ENCODE measurements around the gene MOCOS. TPM values are rescaled to one million over a fixed set of nuclear protein-coding genes. Genes with fewer than 3 reads are reported as not detected.

The MOCOS gene
- total RNA-seq, 1 experiment from 2014 or later = 5.1 TPM

- Histone ChIP-seq H3K27ac (ENCODE audit: low read length) (no peak overlapping the region), H3K4me1 (ENCODE audit: insufficient read depth, low read length) (peaks cover 43% of the 10 kb centered on the region), H4K20me1 (ENCODE audit: low read length) (0 out of 2 replicates have a peak, but pooled peaks cover under 1% of the 10 kb centered on the region), H3K79me2 (ENCODE audit: low read length) (peaks cover 85% of the 10 kb centered on the region), H3K9ac (ENCODE audit: low read length) (no peak overlapping the region), H3K9me2 (replicated peaks; ENCODE audit: low read length) (no peaks in the 10 kb centered on the region), H3K27me3 (ENCODE audit: low read length) (no peaks in the 10 kb centered on the region), H3K4me2 (ENCODE audit: low read length) (no peak overlapping the region), H3K36me3 (ENCODE audit: low read depth, low read length) (no peaks in the 10 kb centered on the region), H2AFZ (ENCODE audit: low read length) (no peak overlapping the region), H3K4me3 (ENCODE audit: low read length) (no peak overlapping the region), H3F3A (ENCODE audit: low read length, unreplicated experiment) (no peaks in the 10 kb centered on the region), H3K9me3 (ENCODE audit: low read length) (no peaks in the 10 kb centered on the region)
- ATAC-seq (no peak), DNase-seq (no peak)
- no peak for TF ChIP-seq EZH2phosphoT487 (IDR thresholded peaks at IDR 0.05; ENCODE audit: borderline replicate concordance, low read length)
- TF ChIP-seq EZH2 (IDR thresholded peaks at IDR 0.05; ENCODE audit: low read length, unreplicated experiment) = no peak
- no peak for TF ChIP-seq CTCF (conservative IDR thresholded peaks at IDR 0.05; ENCODE audit: low read depth, low read length)
- ChIA-PET POLR2A (ENCODE audit: unreplicated experiment) (no interaction called here), CTCF (no interaction called here)
- no TSS peak for BruUV-seq (replicated peaks)
- intact Hi-C loops (cut with micrococcal nuclease) = loop anchor here (5.0 kb wide), 1 partner anchor 48 kb away; no protein-coding TSS in a partner anchor
Measured at GRCh38 chr18:36304723-36305122, 117.4 kb downstream of the MOCOS start.

GRCh38 chr18:36305375-36305774, 118.1 kb downstream of the MOCOS start:
- H3K27ac ChIP-seq (ENCODE audit: low read length) = no peak overlapping the region
- intact Hi-C loops (cut with micrococcal nuclease) = loop anchor here (5.0 kb wide), 1 partner anchor 47 kb away; no protein-coding TSS in a partner anchor
- no peaks in the 10 kb centered on the region for H3F3A ChIP-seq (ENCODE audit: low read length, unreplicated experiment)
- DNase-seq = no peak
- CTCF ChIA-PET = no interaction called here
- peaks cover 49% of the 10 kb centered on the region for H3K4me1 ChIP-seq (ENCODE audit: insufficient read depth, low read length)
- H3K27me3 ChIP-seq (ENCODE audit: low read length) = no peaks in the 10 kb centered on the region
- TF ChIP-seq CTCF (conservative IDR thresholded peaks at IDR 0.05; ENCODE audit: low read depth, low read length) = no peak
- no peak for TF ChIP-seq EZH2phosphoT487 (IDR thresholded peaks at IDR 0.05; ENCODE audit: borderline replicate concordance, low read length)
- TF ChIP-seq EZH2 (IDR thresholded peaks at IDR 0.05; ENCODE audit: low read length, unreplicated experiment) = no peak
- H3K9ac ChIP-seq (ENCODE audit: low read length) = no peak overlapping the region
- POLR2A ChIA-PET (ENCODE audit: unreplicated experiment) = no interaction called here
- no TSS peak for BruUV-seq (replicated peaks)
- H3K36me3 ChIP-seq (ENCODE audit: low read depth, low read length) = no peaks in the 10 kb centered on the region
- H3K9me2 ChIP-seq (replicated peaks; ENCODE audit: low read length) = no peaks in the 10 kb centered on the region
- no peaks in the 10 kb centered on the region for H3K9me3 ChIP-seq (ENCODE audit: low read length)
- H3K79me2 ChIP-seq (ENCODE audit: low read length) = peaks cover 79% of the 10 kb centered on the region
- no peaks in the 10 kb centered on the region for H4K20me1 ChIP-seq (ENCODE audit: low read length)
- ATAC-seq = no peak
- no peak overlapping the region for H3K4me2 ChIP-seq (ENCODE audit: low read length)
- H2AFZ ChIP-seq (ENCODE audit: low read length) = no peak overlapping the region
- H3K4me3 ChIP-seq (ENCODE audit: low read length) = no peak overlapping the region

- no peak overlapping the region for H3K4me3 ChIP-seq (ENCODE audit: low read length)
- no peaks in the 10 kb centered on the region for H3K27me3 ChIP-seq (ENCODE audit: low read length)
- DNase-seq (no peak), ATAC-seq (no peak)
- H3K4me1 ChIP-seq (ENCODE audit: insufficient read depth, low read length) = peaks cover 58% of the 10 kb centered on the region
- H3F3A ChIP-seq (ENCODE audit: low read length, unreplicated experiment) = no peaks in the 10 kb centered on the region
- H3K9me2 ChIP-seq (replicated peaks; ENCODE audit: low read length) = no peaks in the 10 kb centered on the region
- no peak for TF ChIP-seq CTCF (conservative IDR thresholded peaks at IDR 0.05; ENCODE audit: low read depth, low read length)
- TF ChIP-seq EZH2 (IDR thresholded peaks at IDR 0.05; ENCODE audit: low read length, unreplicated experiment) = no peak
- no peaks in the 10 kb centered on the region for H4K20me1 ChIP-seq (ENCODE audit: low read length)
- H3K4me2 ChIP-seq (ENCODE audit: low read length) = no peak overlapping the region
- no peak overlapping the region for H3K9ac ChIP-seq (ENCODE audit: low read length)
- H3K79me2 ChIP-seq (ENCODE audit: low read length) = peaks cover 79% of the 10 kb centered on the region
- ChIA-PET CTCF (no interaction called here), POLR2A (ENCODE audit: unreplicated experiment) (no interaction called here)
- no peaks in the 10 kb centered on the region for H3K9me3 ChIP-seq (ENCODE audit: low read length)
- no peaks in the 10 kb centered on the region for H3K36me3 ChIP-seq (ENCODE audit: low read depth, low read length)
- peak overlapping the region; percentile 100 for H3K27ac ChIP-seq (ENCODE audit: low read length)
- H2AFZ ChIP-seq (ENCODE audit: low read length) = no peak overlapping the region
- no TSS peak for BruUV-seq (replicated peaks)
- intact Hi-C loops (cut with micrococcal nuclease) = loop anchor here (5.0 kb wide), 1 partner anchor 45 kb away; no protein-coding TSS in a partner anchor
Measured at GRCh38 chr18:36307513-36307912, 120.2 kb downstream of the MOCOS start.
